Activated naive CD8-positive, alpha-beta T cell treated with anti-CD3 and anti-CD28 coated beads, Interleukin-2, amount 50 U/mL, for 24 hours (primary cell): Measurements from ENCODE around the gene APOE.
"Not testable (repeated sequence)": the region's sequence is repeated elsewhere in the genome, so short reads cannot be mapped to it uniquely, and the experiment has no call there.

Experiments used
- ATAC-seq: fragments of 150-1000 bp; cut with Tn5 transposase; one replicate; pipeline ENCODE4 v1.10.0; 2021
- DNase-seq: peaks from one replicate; pipeline ENCODE4 v3.0.0; 2021
- H3K27ac Mint-ChIP-seq: one replicate; pipeline ENCODE4 v1.8.0; 2021; ENCODE audit warnings: mild to moderate bottlenecking, mixed read lengths
- H3K27me3 Mint-ChIP-seq: one replicate; pipeline ENCODE4 v1.8.0; 2021; ENCODE audit warnings: mixed read lengths
- H3K36me3 Mint-ChIP-seq: one replicate; pipeline ENCODE4 v1.8.0; 2021; ENCODE audit warnings: low read depth, mixed read lengths
- H3K4me1 Mint-ChIP-seq: one replicate; pipeline ENCODE4 v1.8.0; 2021; ENCODE audit warnings: mixed read lengths
- H3K4me3 Mint-ChIP-seq: one replicate; pipeline ENCODE4 v1.8.0; 2021; ENCODE audit warnings: mild to moderate bottlenecking, moderate library complexity, mixed read lengths
- H3K9me3 Mint-ChIP-seq: one replicate; pipeline ENCODE4 v1.8.0; 2021; ENCODE audit warnings: mixed read lengths

APOE gene

GRCh38 chr19:44878120-44878865 is 27.3 kb upstream of the APOE start:
- Mint-ChIP-seq H3K4me1 (peaks cover 7% of the 10 kb centered on the region), H3K4me3 (no peak overlapping the region), H3K9me3 (no peaks in the 10 kb centered on the region), H3K36me3 (no peaks in the 10 kb centered on the region), H3K27me3 (no peaks in the 10 kb centered on the region), H3K27ac (no peak overlapping the region)
- ATAC-seq = no peak
- DNase-seq = no peak

- H3K27me3 Mint-ChIP-seq = no peaks in the 10 kb centered on the region
- DNase-seq (no peak), ATAC-seq (no peak)
- peaks cover 7% of the 10 kb centered on the region for H3K4me1 Mint-ChIP-seq
- no peaks in the 10 kb centered on the region for H3K9me3 Mint-ChIP-seq
- no peak overlapping the region for H3K4me3 Mint-ChIP-seq
- H3K36me3 Mint-ChIP-seq = no peaks in the 10 kb centered on the region
- H3K27ac Mint-ChIP-seq = no peak overlapping the region
Measured at GRCh38 chr19:44879309-44880065, 26.1 kb upstream of the APOE start.

- no peaks in the 10 kb centered on the region for H3K9me3 Mint-ChIP-seq
- no peak overlapping the region for H3K27ac Mint-ChIP-seq
- H3K4me1 Mint-ChIP-seq = peaks cover 4% of the 10 kb centered on the region
- no peak for DNase-seq
- H3K27me3 Mint-ChIP-seq = no peaks in the 10 kb centered on the region
- ATAC-seq = no peak
- no peaks in the 10 kb centered on the region for H3K36me3 Mint-ChIP-seq
- H3K4me3 Mint-ChIP-seq = no peak overlapping the region
Measured at GRCh38 chr19:44882063-44882462, 23.5 kb upstream of the APOE start.

- H3K4me1 Mint-ChIP-seq, H3K4me3 Mint-ChIP-seq, H3K27ac Mint-ChIP-seq, ATAC-seq, H3K36me3 Mint-ChIP-seq, H3K9me3 Mint-ChIP-seq, DNase-seq, H3K27me3 Mint-ChIP-seq: not testable (repeated sequence)
Measured at GRCh38 chr19:44882619-44883397, 22.8 kb upstream of the APOE start.

GRCh38 chr19:44883922-44884321 is 21.7 kb upstream of the APOE start:
- no peaks in the 10 kb centered on the region for H3K36me3 Mint-ChIP-seq
- ATAC-seq (no peak), DNase-seq (no peak)
- no peaks in the 10 kb centered on the region for H3K27me3 Mint-ChIP-seq
- peaks cover under 1% of the 10 kb centered on the region for H3K9me3 Mint-ChIP-seq
- H3K27ac Mint-ChIP-seq = no peak overlapping the region
- no peak overlapping the region for H3K4me3 Mint-ChIP-seq
- peaks cover under 1% of the 10 kb centered on the region for H3K4me1 Mint-ChIP-seq

- Mint-ChIP-seq H3K4me3 (no peak overlapping the region), H3K27me3 (no peaks in the 10 kb centered on the region), H3K36me3 (no peaks in the 10 kb centered on the region), H3K4me1 (peaks cover 3% of the 10 kb centered on the region), H3K27ac (no peak overlapping the region), H3K9me3 (peaks cover 4% of the 10 kb centered on the region)
- ATAC-seq (no peak), DNase-seq (no peak)
Measured at GRCh38 chr19:44884566-44884965, 21.0 kb upstream of the APOE start.

- DNase-seq = no peak
- H3K36me3 Mint-ChIP-seq = peaks cover 3% of the 10 kb centered on the region
- peaks cover 16% of the 10 kb centered on the region for H3K4me1 Mint-ChIP-seq
- peaks cover 4% of the 10 kb centered on the region for H3K9me3 Mint-ChIP-seq
- no peak overlapping the region for H3K4me3 Mint-ChIP-seq
- H3K27ac Mint-ChIP-seq = no peak overlapping the region
- peaks cover 4% of the 10 kb centered on the region for H3K27me3 Mint-ChIP-seq
- ATAC-seq = no peak
Measured at GRCh38 chr19:44886141-44886540, 19.5 kb upstream of the APOE start.

GRCh38 chr19:44887648-44888047 is 17.9 kb upstream of the APOE start:
- DNase-seq (no peak), ATAC-seq (no peak)
- H3K4me1 Mint-ChIP-seq = peaks cover 27% of the 10 kb centered on the region
- H3K27ac Mint-ChIP-seq = no peak overlapping the region
- H3K36me3 Mint-ChIP-seq = peaks cover 14% of the 10 kb centered on the region
- no peak overlapping the region for H3K4me3 Mint-ChIP-seq
- peaks cover 4% of the 10 kb centered on the region for H3K9me3 Mint-ChIP-seq
- H3K27me3 Mint-ChIP-seq = peaks cover 4% of the 10 kb centered on the region

GRCh38 chr19:44888335-44888734 is 17.3 kb upstream of the APOE start:
- DNase-seq, ATAC-seq, H3K27me3 Mint-ChIP-seq, H3K4me3 Mint-ChIP-seq, H3K27ac Mint-ChIP-seq, H3K9me3 Mint-ChIP-seq: not testable (repeated sequence)
- Mint-ChIP-seq H3K36me3 (peaks cover 21% of the 10 kb centered on the region), H3K4me1 (peaks cover 34% of the 10 kb centered on the region)

GRCh38 chr19:44889830-44890365 is 15.7 kb upstream of the APOE start:
- Mint-ChIP-seq H3K4me1 (peaks cover 34% of the 10 kb centered on the region), H3K4me3 (peak overlapping the region; percentile 83), H3K36me3 (peaks cover 33% of the 10 kb centered on the region), H3K9me3 (peaks cover 4% of the 10 kb centered on the region), H3K27me3 (peaks cover 4% of the 10 kb centered on the region), H3K27ac (peak overlapping the region; percentile 95)
- ATAC-seq = no peak
- no peak for DNase-seq

- peaks cover 36% of the 10 kb centered on the region for H3K36me3 Mint-ChIP-seq
- DNase-seq (peak; percentile 100), ATAC-seq (peak; percentile 88)
- peak overlapping the region; percentile 83 for H3K4me3 Mint-ChIP-seq
- H3K27ac Mint-ChIP-seq = peak overlapping the region; percentile 95
- peaks cover 4% of the 10 kb centered on the region for H3K9me3 Mint-ChIP-seq
- peaks cover 34% of the 10 kb centered on the region for H3K4me1 Mint-ChIP-seq
- peaks cover 4% of the 10 kb centered on the region for H3K27me3 Mint-ChIP-seq
Measured at GRCh38 chr19:44890366-44891015, 15.1 kb upstream of the APOE start.

- H3K4me3 Mint-ChIP-seq = peak within 1 kb of the TSS; percentile 83
- peaks cover 4% of the 10 kb centered on the region for H3K9me3 Mint-ChIP-seq
- peaks cover 4% of the 10 kb centered on the region for H3K27me3 Mint-ChIP-seq
- ATAC-seq (no peak), DNase-seq (peak; percentile 29)
- peaks cover 43% of the 10 kb centered on the region for H3K36me3 Mint-ChIP-seq
- peak within 1 kb of the TSS; percentile 95 for H3K27ac Mint-ChIP-seq
- peaks cover 34% of the 10 kb centered on the region for H3K4me1 Mint-ChIP-seq
Measured at GRCh38 chr19:44891016-44891882, 14.3 kb upstream of the APOE start, which contains the start of gene TOMM40. TSS of gene TOMM40 (plus strand) at chr19:44891254. CDS start at chr19:44891416, 162 bp downstream.

- H3K4me1 Mint-ChIP-seq = peaks cover 34% of the 10 kb centered on the region
- no peak for DNase-seq
- H3K36me3 Mint-ChIP-seq = peaks cover 53% of the 10 kb centered on the region
- H3K27ac Mint-ChIP-seq = peak overlapping the region; percentile 94
- H3K9me3 Mint-ChIP-seq = peaks cover 4% of the 10 kb centered on the region
- H3K4me3 Mint-ChIP-seq = peak overlapping the region; percentile 83
- peaks cover 4% of the 10 kb centered on the region for H3K27me3 Mint-ChIP-seq
- no peak for ATAC-seq
Measured at GRCh38 chr19:44892932-44893331, 12.7 kb upstream of the APOE start.
